ENCODE data around the gene ADCYAP1.
"Not testable (repeated sequence)": the region's sequence is repeated elsewhere in the genome, so short reads cannot be mapped to it uniquely, and the experiment has no call there.

DNA sequence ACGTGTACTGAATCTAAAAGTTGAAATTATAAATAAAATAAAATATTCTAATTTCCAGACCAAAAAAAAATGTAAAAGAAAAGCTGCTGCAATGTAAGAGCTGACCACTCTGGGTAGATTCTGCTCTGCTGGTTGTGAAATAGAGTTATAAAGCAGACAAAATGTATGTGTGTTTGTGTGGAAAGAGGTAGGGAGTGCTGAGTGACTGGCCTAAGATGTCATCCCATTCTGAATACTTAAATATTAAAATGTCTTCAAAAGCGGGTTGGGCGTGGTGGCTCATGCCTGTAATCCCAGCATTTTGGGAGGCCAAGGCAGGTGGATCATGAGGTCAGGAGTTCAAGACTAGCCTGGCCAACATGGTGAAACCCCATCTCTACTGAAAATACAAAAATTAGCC is 31.2 kb upstream of the ADCYAP1 start:
- TF ChIP-seq, protein P1, sequence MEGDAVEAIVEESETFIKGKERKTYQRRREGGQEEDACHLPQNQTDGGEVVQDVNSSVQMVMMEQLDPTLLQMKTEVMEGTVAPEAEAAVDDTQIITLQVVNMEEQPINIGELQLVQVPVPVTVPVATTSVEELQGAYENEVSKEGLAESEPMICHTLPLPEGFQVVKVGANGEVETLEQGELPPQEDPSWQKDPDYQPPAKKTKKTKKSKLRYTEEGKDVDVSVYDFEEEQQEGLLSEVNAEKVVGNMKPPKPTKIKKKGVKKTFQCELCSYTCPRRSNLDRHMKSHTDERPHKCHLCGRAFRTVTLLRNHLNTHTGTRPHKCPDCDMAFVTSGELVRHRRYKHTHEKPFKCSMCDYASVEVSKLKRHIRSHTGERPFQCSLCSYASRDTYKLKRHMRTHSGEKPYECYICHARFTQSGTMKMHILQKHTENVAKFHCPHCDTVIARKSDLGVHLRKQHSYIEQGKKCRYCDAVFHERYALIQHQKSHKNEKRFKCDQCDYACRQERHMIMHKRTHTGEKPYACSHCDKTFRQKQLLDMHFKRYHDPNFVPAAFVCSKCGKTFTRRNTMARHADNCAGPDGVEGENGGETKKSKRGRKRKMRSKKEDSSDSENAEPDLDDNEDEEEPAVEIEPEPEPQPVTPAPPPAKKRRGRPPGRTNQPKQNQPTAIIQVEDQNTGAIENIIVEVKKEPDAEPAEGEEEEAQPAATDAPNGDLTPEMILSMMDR (IDR thresholded peaks at IDR 0.05), result not testable (repeated sequence)
- not testable (repeated sequence) for TF ChIP-seq POLR2AphosphoS5 (IDR thresholded peaks at IDR 0.05; ENCODE audit: low read depth, low read length)
